ENCODE data around the gene SLC16A1.
"Not testable (repeated sequence)": the region's sequence is repeated elsewhere in the genome, so short reads cannot be mapped to it uniquely, and the experiment has no call there.

SLC16A1 gene

DNA sequence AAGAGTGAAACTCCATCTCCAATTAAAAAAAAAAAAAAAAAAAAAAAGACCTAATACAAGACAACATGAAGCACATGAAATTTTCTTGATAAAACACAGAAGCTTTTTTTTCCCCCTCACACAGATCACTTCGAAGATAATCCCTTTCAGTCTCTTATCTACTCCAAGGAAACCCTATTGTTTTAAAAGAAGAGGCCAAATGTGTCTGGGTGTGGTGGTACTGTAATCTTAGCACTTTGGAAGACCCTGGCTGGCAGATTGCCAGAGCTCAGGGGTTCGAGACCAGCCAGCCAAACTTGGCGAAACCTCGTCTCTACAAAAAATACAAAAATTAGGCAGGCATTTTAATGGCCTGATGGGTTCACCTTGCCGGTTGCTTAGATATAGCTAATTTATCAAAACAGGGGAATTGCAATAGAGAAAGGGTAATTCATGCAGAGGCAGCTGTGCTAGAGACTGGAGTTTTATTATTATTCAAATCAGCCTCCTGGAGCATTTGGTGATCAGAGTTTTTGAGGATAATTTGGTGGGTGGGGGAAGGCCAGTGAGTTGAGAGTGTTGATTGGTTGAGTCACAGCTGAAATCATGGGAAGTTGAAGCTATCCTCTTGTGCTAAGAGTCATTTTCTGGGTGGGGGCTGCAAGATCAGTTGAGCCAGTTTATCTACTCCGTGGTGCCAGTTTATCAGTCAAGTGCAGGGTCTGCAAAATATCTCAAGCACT, 62.5 kb downstream of the SLC16A1 start:
- ATAC-seq (replicated peaks) (no peak), DNase-seq (no peak)
- no peak overlapping the region for H3K27ac Mint-ChIP-seq
- peaks cover 7 to 14% of the 10 kb centered on the region in 2 donors for H3K9me3 Mint-ChIP-seq
- peaks cover 0 to 8% of the 10 kb centered on the region in 2 donors for H3K36me3 Mint-ChIP-seq
- no peaks in the 10 kb centered on the region for H3K27me3 Mint-ChIP-seq
- no peaks in the 10 kb centered on the region for H3K4me1 Mint-ChIP-seq
- no peak overlapping the region for H3K4me3 Mint-ChIP-seq

DNA sequence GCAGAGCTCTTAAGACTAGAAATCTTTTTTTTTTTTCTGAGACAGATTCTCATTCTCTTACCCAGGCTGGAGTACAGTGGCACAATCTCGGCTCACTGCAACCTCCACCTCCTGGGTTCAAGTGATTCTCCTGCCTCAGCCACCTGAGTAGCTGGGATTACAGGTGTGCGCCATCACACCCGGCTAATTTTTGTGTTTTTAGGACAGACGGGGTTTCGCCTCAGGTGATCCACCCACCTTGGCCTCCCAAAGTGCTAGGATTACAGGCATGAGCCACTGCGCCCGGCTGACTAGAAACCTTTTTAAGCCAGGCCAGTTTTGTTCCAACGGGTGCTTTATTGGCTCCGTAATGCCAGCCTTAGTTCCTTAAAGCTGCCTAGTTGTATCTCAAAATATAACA, 66.1 kb downstream of the SLC16A1 start:
- not testable (repeated sequence) for H3K9me3 Mint-ChIP-seq; H3K4me3 Mint-ChIP-seq; H3K36me3 Mint-ChIP-seq; H3K27ac Mint-ChIP-seq; DNase-seq; H3K4me1 Mint-ChIP-seq; H3K27me3 Mint-ChIP-seq; ATAC-seq (replicated peaks)

DNA sequence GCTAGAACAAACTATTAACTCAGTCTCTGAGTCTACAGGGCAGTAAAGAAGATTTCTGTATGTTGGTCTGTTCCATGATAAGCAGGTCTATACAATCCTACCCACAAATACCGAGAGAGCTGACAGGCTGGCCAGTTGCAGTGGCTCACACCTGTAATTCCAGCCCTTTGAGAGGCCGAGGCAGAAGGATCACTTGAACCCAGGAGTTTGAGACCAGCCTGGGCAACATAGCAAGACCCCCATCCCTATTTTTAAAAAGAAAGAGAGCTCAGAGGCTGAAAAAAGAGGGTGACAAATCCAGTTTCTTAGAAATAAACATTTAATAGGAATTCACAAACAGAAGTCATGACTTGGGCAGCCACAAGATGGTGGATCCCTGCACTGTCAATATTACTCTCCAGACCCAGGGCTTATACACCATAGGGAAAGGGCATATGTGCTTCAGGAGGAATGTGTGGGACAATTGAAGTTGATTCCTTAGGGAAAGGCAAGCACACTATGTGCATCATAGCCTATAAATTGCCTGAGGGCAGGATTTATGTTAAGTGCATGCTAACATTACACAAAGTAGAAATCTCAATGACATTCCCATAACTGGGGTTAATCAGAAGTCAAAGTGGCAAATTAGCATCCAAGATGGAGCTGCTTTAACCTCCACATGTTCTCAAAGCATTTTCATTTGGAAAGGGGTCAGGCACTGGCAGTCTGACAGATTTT, 66.8 kb downstream of the SLC16A1 start:
- Mint-ChIP-seq H3K9me3 (peaks cover 0 to 6% of the 10 kb centered on the region in 2 donors), H3K4me1 (no peaks in the 10 kb centered on the region), H3K4me3 (no peak overlapping the region), H3K27me3 (no peaks in the 10 kb centered on the region), H3K36me3 (no peaks in the 10 kb centered on the region), H3K27ac (no peak overlapping the region)
- ATAC-seq (replicated peaks) (no peak), DNase-seq (no peak)

DNA sequence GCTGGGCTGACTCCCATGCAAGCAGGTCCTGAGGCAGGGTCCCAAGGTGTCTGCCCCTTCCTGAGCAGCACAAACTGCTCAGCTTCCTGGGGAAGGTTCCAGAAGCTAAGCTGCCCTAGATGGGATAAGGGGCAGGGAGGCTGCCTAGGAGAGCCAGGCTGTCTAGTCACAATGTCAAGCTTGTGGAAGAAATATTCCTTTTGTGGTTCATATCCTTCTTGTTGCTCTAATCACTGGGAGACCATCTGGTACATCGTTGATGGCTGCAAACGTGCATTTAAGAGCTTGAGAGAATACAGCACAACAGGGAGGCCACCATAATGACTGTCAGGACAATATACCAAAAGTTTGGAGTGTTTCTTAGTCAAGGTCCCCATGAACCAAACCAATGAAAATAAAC, 67.4 kb downstream of the SLC16A1 start:
- Mint-ChIP-seq H3K27ac (no peak overlapping the region), H3K27me3 (no peaks in the 10 kb centered on the region), H3K36me3 (no peaks in the 10 kb centered on the region), H3K4me3 (no peak overlapping the region), H3K9me3 (peaks cover 0 to 4% of the 10 kb centered on the region in 2 donors), H3K4me1 (no peaks in the 10 kb centered on the region)
- no peak for ATAC-seq (replicated peaks)
- no peak for DNase-seq

DNA sequence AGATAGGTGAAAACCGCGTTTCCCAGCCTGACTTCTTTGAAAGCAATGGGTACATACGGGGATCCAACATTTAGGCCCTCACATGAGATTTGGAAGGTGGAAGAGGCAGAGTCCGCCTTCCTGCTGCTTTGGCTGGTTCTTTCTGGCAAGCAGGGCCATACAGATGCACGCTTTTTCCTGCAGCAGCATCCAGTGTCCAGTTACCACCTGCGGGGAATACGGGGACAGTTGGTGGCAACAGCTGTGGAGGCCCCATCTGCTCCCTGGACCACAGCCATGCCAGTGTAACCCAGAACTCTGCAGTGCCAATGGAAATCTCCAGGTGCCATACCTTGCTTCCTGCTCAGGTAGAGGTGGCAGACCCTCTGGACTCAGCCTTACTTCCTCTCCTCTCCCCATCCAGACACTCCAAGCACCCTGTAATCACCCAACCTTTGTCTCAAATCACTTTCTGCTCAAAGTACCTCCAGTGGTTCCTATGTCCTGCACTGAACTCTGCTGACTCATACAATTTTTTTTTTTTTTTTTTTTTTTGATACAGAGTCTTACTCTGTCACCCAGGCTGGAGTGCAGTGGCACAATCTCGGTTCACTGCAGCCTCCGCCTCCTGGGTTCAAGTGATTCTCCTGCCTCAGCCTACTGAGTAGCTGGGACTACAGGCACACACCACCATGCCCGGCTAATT, 68.3 kb downstream of the SLC16A1 start:
- no peak overlapping the region for H3K27ac Mint-ChIP-seq
- H3K27me3 Mint-ChIP-seq = no peaks in the 10 kb centered on the region
- H3K4me1 Mint-ChIP-seq = no peaks in the 10 kb centered on the region
- no peak for ATAC-seq (replicated peaks)
- no peak overlapping the region for H3K4me3 Mint-ChIP-seq
- H3K9me3 Mint-ChIP-seq = no peaks in the 10 kb centered on the region
- H3K36me3 Mint-ChIP-seq = no peaks in the 10 kb centered on the region
- no peak for DNase-seq

DNA sequence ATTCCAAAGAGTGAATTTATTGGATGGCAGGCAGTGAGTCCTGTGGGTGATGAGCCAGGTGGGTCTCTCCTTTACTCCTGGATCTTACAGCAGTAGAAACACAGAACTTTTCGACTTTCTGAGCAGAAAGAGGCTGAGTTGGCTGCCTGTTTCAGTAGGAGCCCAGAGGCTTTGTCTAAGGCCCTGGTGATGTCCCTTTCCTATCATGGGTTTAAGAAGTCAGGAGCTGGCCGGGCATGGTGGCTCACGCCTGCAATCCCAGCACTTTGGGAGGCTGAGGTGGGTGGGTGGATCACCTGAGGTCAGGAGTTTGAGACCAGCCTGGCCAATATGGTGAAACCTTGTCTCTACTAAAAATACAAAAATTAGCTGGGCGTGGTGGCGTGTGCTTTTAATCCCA, 71.0 kb downstream of the SLC16A1 start:
- not testable (repeated sequence) for H3K36me3 Mint-ChIP-seq; ATAC-seq (replicated peaks); H3K9me3 Mint-ChIP-seq; H3K4me3 Mint-ChIP-seq; H3K27ac Mint-ChIP-seq; H3K4me1 Mint-ChIP-seq; DNase-seq; H3K27me3 Mint-ChIP-seq

DNA sequence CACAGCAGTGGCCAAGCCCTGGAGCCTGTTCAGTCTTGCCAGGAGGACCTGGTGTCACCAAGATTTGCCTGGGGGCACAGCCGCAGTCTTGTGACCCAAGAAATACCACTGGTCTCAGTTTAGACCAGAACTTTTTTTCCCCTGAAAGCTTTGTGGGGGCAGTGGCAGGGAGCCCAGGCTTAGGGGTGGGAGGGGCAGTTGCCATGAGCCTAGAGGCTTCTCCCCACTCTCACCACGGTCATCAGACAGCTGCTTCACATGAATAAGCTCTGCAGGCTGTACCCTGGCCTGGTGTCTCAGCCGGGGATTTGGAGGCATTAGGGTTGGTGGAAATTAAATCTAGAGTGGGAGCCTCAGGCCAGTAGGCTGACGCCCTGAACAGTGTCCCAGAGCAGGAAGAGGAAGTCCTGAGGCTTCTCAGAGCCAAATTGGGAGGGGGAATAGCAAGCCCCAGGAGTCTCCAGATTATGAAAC, 73.7 kb downstream of the SLC16A1 start:
- H3K27ac Mint-ChIP-seq = no peak overlapping the region
- no peak overlapping the region for H3K4me3 Mint-ChIP-seq
- no peak for ATAC-seq (replicated peaks)
- no peaks in the 10 kb centered on the region for H3K36me3 Mint-ChIP-seq
- H3K9me3 Mint-ChIP-seq = no peaks in the 10 kb centered on the region
- DNase-seq = no peak
- peaks cover 5 to 12% of the 10 kb centered on the region in 2 donors for H3K27me3 Mint-ChIP-seq
- peaks cover 0 to 2% of the 10 kb centered on the region in 2 donors for H3K4me1 Mint-ChIP-seq

DNA sequence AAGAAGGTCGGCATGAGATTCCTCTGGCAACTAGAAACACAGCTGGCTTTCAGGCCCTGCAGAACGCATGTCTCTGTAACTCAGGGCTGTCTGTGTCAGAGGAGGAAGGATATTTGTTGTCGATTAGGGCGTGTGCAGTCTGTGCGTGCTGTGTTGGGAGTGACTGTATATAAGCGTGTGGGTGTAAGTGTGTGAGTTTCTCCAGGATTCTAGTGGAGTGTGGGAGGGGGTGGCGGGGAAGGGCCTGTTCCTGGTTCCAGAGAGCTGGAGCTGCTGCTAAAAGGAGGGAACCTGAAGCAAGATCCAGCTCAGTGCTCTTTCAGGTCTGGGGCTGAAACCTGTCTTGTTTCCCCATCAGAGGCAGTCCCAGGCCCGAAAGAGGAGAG, 74.3 kb downstream of the SLC16A1 start:
- Mint-ChIP-seq H3K27me3 (peaks cover 5 to 12% of the 10 kb centered on the region in 2 donors), H3K4me3 (no peak overlapping the region), H3K9me3 (no peaks in the 10 kb centered on the region), H3K36me3 (no peaks in the 10 kb centered on the region), H3K27ac (no peak overlapping the region), H3K4me1 (peaks cover 0 to 2% of the 10 kb centered on the region in 2 donors)
- DNase-seq = no peak
- no peak for ATAC-seq (replicated peaks)

DNA sequence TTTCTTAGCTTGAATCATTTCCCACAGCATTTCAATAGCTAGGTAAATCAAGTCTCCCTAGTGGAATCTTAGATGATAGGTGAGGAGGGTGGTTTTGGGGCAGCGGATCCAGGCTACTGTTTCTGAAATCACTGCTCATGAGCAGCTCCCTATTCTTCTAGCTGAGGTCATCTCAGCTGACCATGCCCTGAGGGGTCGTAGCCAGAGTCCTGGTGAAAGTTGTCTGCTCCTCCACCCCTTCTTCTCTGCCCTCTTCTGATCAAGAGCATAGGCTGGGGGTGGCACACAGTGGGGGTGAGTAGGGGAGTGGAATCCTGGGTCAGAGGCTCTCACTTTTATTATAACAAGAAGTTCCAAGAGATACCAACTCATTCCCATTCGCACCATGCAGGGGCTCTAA, 76.2 kb downstream of the SLC16A1 start:
- ATAC-seq (replicated peaks) (no peak), DNase-seq (no peak)
- Mint-ChIP-seq H3K4me1 (peaks cover 0 to 2% of the 10 kb centered on the region in 2 donors), H3K27ac (no peak overlapping the region), H3K27me3 (peaks cover 5 to 23% of the 10 kb centered on the region in 2 donors), H3K9me3 (no peaks in the 10 kb centered on the region), H3K36me3 (no peaks in the 10 kb centered on the region), H3K4me3 (no peak overlapping the region)

DNA sequence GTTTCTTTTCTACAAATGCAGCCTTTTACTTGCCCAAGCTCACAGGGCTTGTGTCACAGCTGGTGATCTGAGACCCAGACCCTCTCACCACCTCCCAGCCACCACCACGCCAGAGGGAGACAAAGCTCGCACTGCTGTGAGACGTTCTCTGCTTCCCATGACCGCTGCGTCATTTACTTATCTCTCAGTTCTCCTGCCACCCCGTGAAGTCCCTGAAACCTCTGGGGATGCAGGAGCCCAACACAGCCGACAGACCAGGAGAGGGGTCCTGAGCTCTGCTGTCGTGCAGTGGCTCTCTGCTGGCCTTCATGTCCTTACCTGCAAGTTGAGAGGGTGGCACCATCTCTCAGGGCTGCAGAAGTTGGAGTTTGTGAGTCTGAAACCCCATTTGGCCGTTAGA, 77.7 kb downstream of the SLC16A1 start:
- peaks cover 0 to 5% of the 10 kb centered on the region in 2 donors for H3K4me1 Mint-ChIP-seq
- H3K27ac Mint-ChIP-seq = no peak overlapping the region
- peaks cover 5 to 23% of the 10 kb centered on the region in 2 donors for H3K27me3 Mint-ChIP-seq
- H3K4me3 Mint-ChIP-seq = no peak overlapping the region
- ATAC-seq (replicated peaks) (no peak), DNase-seq (no peak)
- no peaks in the 10 kb centered on the region for H3K9me3 Mint-ChIP-seq
- no peaks in the 10 kb centered on the region for H3K36me3 Mint-ChIP-seq

DNA sequence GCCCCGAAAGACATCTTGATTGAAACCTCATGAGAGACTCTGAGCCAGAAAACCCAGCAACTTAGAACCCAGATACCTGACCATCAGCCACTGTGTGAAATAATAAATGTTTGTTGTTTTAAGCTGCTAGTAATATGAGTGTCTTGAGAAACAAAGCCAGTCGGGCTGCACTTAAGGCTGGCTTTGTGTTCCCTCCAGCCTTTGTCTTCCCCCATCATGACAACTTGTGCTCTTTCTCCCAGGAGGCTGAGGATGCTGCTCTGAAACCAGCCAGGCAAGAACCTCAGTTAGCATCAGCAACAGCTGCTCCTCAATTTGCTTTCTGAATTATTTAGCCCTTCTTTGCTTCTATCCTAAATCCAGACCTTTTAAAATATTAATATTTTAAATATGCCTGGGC, 78.2 kb downstream of the SLC16A1 start:
- ATAC-seq (replicated peaks) (no peak), DNase-seq (no peak)
- Mint-ChIP-seq H3K4me3 (no peak overlapping the region), H3K9me3 (no peaks in the 10 kb centered on the region), H3K27me3 (peaks cover 5 to 23% of the 10 kb centered on the region in 2 donors), H3K36me3 (no peaks in the 10 kb centered on the region), H3K27ac (no peak overlapping the region), H3K4me1 (peaks cover 0 to 5% of the 10 kb centered on the region in 2 donors)

DNA sequence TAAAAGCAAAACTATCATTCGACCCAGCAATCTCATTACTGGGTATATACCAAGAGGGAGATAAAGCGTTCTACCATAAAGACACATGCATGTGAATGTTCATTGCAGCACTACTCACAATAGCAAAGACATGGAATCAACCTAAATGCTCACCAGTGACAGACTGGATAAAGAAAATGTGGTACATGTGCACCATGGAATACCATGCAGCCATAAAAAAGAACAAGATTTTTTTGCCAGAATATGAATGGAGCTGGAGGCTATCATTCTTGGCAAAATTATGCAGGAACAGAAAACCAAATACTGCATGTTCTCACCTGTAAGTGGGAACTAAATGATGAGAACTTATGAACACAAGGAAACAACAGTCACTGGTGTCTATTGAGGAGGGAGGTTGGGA, 79.7 kb downstream of the SLC16A1 start:
- Mint-ChIP-seq H3K27ac (no peak overlapping the region), H3K4me3 (no peak overlapping the region), H3K9me3 (no peaks in the 10 kb centered on the region), H3K36me3 (no peaks in the 10 kb centered on the region), H3K27me3 (peaks cover 5 to 27% of the 10 kb centered on the region in 2 donors), H3K4me1 (peaks cover 0 to 5% of the 10 kb centered on the region in 2 donors)
- DNase-seq (no peak), ATAC-seq (replicated peaks) (no peak)

DNA sequence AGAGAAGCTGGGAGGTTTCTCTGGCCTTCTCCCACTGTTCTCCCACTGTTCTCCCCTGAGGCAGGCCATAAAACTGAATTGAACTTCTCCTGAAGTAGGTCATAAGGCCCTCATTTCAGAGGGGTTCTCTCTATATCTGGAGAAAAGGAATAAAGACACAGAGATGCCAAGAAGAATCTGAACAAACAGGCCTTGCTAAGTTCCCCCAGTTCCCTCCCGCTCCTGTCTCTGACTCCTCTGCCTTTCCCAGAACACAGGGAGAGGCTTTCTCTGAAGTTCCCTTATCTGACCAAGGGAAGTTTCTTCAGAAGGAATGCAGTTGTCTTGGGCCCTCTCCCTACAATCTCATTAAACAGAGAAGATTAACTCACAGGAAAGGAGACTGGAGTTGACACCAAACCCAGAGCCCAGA, 83.4 kb downstream of the SLC16A1 start:
- Mint-ChIP-seq H3K36me3 (no peaks in the 10 kb centered on the region), H3K4me3 (no peak overlapping the region), H3K9me3 (no peaks in the 10 kb centered on the region), H3K27me3 (peaks cover 0 to 19% of the 10 kb centered on the region in 2 donors), H3K27ac (no peak overlapping the region), H3K4me1 (peaks cover 0 to 3% of the 10 kb centered on the region in 2 donors)
- DNase-seq (no peak), ATAC-seq (replicated peaks) (no peak)

DNA sequence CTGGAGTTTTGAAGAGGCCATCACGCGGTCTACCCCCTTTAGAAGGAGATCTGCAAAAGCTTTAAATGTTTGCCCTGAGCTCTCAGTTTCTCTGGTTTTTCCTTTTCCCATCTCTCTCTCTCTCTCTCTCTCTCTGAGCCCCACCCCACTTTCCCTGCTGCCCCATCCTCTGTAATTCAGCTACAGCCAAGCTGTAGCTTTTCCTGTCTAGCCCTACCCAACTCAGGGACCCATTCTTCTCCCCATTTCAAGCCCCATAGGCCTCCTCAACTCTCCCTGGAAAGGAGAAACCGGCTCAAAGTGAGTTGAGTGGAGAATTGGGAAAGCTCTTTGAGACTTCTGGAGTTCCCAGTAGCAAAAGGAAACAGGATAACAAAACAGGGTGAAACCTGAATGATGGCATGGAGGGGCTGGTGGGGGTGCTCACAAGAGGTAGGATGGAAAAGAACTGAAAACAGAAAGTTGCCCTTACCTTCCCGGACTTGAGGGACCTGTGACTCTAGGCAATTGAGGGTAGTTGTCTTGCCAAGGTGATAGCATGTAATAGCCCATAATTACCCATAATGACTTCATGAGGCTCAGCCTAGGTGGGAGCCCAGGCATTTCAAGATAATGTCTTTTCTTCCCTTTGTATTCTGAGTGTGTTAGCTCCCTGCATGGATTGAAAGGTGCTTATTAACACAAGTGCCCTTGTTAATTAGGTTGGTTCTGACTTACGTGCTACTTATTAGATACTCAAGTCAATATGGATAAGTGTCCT, 84.9 kb downstream of the SLC16A1 start:
- Mint-ChIP-seq H3K27ac (no peak overlapping the region), H3K4me3 (no peak overlapping the region), H3K36me3 (no peaks in the 10 kb centered on the region), H3K9me3 (no peaks in the 10 kb centered on the region), H3K27me3 (peaks cover 0 to 12% of the 10 kb centered on the region in 2 donors), H3K4me1 (peaks cover 0 to 3% of the 10 kb centered on the region in 2 donors)
- ATAC-seq (replicated peaks) = no peak
- DNase-seq = no peak
